ENCODE results near the gene PLB1. TPM values are rescaled to one million over a fixed set of nuclear protein-coding genes. Genes with fewer than 3 reads are reported as not detected.

PLB1 gene
- total RNA-seq, 1 donor from 2014 or later = 0.64 TPM

DNA sequence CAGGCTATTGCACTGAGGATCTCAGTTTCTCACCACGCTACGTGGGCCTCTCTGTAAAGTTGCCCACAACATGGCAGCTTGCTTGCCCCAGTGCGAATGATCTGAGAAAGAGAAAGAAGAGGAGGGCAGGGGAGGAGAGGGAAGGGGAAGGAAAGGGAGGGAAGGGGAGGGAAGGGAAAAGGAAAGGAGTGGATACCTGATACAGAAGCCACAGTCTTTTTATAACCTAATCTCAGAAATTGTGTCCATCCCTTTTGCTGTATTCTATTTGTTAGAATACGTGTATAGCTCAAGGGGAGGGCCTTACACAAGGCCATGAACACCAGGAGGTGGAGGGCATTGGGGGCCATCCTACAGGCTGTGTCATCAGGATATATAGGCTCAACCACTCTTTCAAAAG, 177.5 kb downstream of the PLB1 start:
- no peaks in the 10 kb centered on the region for H3K4me1 Mint-ChIP-seq
- CTCF ChIA-PET = no interaction called here
- no peak overlapping the region for H3K4me3 Mint-ChIP-seq
- intact Hi-C loops (cut with micrococcal nuclease) = no loop called here
- no peaks in the 10 kb centered on the region for H3K36me3 Mint-ChIP-seq (ENCODE audit: low read depth)
- DNase-seq (no peak), ATAC-seq (ENCODE audit: low read depth) (no peak)
- H3K27me3 Mint-ChIP-seq = no peaks in the 10 kb centered on the region
- POLR2A ChIA-PET = no interaction called here
- TF ChIP-seq, protein P1, sequence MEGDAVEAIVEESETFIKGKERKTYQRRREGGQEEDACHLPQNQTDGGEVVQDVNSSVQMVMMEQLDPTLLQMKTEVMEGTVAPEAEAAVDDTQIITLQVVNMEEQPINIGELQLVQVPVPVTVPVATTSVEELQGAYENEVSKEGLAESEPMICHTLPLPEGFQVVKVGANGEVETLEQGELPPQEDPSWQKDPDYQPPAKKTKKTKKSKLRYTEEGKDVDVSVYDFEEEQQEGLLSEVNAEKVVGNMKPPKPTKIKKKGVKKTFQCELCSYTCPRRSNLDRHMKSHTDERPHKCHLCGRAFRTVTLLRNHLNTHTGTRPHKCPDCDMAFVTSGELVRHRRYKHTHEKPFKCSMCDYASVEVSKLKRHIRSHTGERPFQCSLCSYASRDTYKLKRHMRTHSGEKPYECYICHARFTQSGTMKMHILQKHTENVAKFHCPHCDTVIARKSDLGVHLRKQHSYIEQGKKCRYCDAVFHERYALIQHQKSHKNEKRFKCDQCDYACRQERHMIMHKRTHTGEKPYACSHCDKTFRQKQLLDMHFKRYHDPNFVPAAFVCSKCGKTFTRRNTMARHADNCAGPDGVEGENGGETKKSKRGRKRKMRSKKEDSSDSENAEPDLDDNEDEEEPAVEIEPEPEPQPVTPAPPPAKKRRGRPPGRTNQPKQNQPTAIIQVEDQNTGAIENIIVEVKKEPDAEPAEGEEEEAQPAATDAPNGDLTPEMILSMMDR (IDR thresholded peaks at IDR 0.05) = no peak
- H3K27ac Mint-ChIP-seq = no peak overlapping the region
- H3K9me3 Mint-ChIP-seq = peaks cover 11% of the 10 kb centered on the region

DNA sequence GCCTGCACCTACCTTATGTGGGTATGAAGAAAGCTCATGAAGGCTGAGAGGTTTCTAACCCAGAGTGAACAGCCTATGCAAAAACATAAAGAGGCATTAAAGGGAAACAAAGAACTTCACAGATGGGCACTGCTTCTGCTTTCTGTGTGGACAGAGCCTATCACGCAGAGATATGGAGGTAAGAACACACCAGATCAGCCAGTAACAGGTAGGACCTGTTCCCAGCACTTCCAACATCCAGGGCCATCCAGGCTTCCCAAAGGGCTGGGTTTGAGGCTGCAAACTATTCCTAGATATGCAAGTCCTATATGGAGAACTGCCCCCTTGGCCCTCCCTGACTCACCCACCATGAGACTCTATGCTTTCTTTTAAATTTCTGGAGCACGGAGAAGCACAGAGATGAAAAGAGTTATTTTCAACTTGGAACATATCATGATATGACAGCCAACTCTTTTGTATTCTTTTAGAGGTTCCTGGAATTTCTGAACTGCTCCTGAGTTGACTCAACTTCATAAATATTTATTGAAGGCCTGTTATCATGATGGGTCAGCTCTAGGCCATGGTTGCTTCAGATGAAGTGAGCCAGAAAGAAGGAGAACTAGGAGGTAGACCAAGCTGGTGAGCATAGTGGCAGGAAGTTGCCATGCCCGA, 178.3 kb downstream of the PLB1 start:
- DNase-seq (no peak), ATAC-seq (ENCODE audit: low read depth) (no peak)
- ChIA-PET CTCF (no interaction called here), POLR2A (no interaction called here)
- H3K4me1 Mint-ChIP-seq = no peaks in the 10 kb centered on the region
- no peaks in the 10 kb centered on the region for H3K27me3 Mint-ChIP-seq
- intact Hi-C loops (cut with micrococcal nuclease) = no loop called here
- no peaks in the 10 kb centered on the region for H3K36me3 Mint-ChIP-seq (ENCODE audit: low read depth)
- TF ChIP-seq, protein P1 (IDR thresholded peaks at IDR 0.05) = no peak
- H3K27ac Mint-ChIP-seq = no peak overlapping the region
- peaks cover 11% of the 10 kb centered on the region for H3K9me3 Mint-ChIP-seq
- H3K4me3 Mint-ChIP-seq = no peak overlapping the region

DNA sequence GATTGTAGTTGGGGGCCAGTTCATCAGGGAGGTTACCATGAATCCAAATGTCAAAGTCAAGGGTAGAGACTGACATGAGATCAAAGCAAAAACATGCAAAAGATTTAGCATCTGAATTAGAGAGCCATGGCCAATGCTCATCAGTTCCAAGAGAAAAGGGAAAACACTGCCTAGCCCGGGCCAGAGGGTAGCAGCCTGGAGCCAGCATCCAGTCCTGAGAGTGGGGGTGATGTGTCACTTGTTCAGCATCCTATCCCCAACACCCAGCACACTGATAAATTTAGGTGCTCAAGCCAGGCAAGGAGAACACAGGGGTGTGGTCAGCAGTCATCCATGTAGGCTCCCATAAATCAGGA, 178.8 kb downstream of the PLB1 start:
- ChIA-PET CTCF (no interaction called here), POLR2A (no interaction called here)
- Mint-ChIP-seq H3K4me3 (no peak overlapping the region), H3K4me1 (no peaks in the 10 kb centered on the region), H3K27ac (no peak overlapping the region), H3K36me3 (ENCODE audit: low read depth) (no peaks in the 10 kb centered on the region), H3K27me3 (no peaks in the 10 kb centered on the region), H3K9me3 (peaks cover 11% of the 10 kb centered on the region)
- DNase-seq (no peak), ATAC-seq (ENCODE audit: low read depth) (no peak)
- TF ChIP-seq, protein P1 (IDR thresholded peaks at IDR 0.05) = no peak
- intact Hi-C loops (cut with micrococcal nuclease) = no loop called here

DNA sequence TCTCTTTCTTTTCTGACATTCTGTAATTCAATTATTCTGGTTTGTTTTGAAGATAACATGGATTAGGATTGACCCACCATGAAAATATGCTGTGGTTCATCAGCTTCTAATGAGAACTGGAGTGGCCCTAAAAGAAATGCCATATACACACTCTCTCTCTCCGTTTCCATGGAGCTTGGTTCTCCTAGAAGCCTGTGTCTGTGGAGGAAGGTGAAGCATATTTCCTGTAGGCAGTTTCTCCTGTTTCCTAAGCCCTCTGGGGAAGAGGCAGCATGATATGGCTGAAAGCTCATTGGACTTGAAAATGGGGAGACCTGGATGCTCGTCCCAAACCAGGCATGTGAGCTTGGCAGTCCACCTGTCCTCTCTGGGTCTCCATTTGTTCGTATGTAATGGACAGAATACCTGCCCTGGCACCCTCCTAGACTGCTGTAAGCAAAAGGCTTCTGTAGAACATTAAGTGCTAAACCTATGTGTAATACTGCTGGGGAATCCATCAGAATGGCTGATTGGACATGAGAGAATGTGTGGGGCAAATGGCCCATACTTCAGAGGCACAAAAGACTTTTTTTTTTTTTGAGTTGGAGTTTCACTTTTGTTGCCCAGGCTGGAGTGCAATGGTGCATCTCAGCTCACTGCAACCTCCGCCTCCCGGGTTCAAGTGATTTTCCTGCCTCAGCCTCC, 180.4 kb downstream of the PLB1 start:
- no peaks in the 10 kb centered on the region for H3K36me3 Mint-ChIP-seq (ENCODE audit: low read depth)
- ChIA-PET CTCF (no interaction called here), POLR2A (no interaction called here)
- TF ChIP-seq, protein P1 (IDR thresholded peaks at IDR 0.05) = no peak
- peaks cover 11% of the 10 kb centered on the region for H3K9me3 Mint-ChIP-seq
- DNase-seq (no peak), ATAC-seq (ENCODE audit: low read depth) (no peak)
- intact Hi-C loops (cut with micrococcal nuclease) = no loop called here
- no peaks in the 10 kb centered on the region for H3K27me3 Mint-ChIP-seq
- H3K4me3 Mint-ChIP-seq = no peak overlapping the region
- H3K4me1 Mint-ChIP-seq = peaks cover 7% of the 10 kb centered on the region
- no peak overlapping the region for H3K27ac Mint-ChIP-seq

DNA sequence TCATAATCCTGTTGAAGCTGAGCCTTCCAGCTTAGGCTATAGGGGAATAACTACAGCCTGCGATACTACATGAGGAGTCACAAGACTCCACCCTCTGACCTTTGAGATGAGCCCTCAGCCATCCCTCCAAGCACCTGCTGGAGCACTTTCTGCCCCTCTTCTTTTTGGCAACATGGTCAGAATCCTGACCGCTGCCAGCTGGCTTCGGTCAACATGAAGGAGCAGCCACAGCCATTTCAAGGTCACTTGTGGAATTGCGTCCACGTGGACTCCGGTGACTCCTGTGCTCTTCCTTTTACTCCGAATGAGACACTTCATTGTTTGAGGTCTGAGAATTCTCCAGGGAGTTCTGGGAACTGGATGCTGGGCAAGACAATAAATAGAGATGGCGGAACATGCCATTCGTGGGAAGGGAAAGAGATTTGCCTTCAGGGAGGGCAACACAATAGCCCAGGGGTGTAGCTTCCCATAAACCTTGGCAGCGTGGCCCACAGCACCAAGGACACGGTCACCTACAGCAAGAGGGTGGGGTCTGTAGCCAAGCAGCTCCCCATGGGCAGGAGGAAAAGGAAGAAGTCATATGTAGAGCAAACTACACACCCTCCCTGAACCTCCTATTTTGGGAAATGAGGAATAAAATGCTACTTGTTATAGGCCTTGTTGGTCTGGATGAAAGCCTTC, 182.5 kb downstream of the PLB1 start:
- Mint-ChIP-seq H3K4me3 (no peak overlapping the region), H3K27me3 (no peaks in the 10 kb centered on the region), H3K9me3 (peaks cover 3% of the 10 kb centered on the region), H3K36me3 (ENCODE audit: low read depth) (no peaks in the 10 kb centered on the region), H3K4me1 (peaks cover 14% of the 10 kb centered on the region), H3K27ac (no peak overlapping the region)
- intact Hi-C loops (cut with micrococcal nuclease) = no loop called here
- TF ChIP-seq, protein P1 (IDR thresholded peaks at IDR 0.05) = no peak
- POLR2A ChIA-PET = no interaction called here
- ATAC-seq (ENCODE audit: low read depth) (no peak), DNase-seq (no peak)
- CTCF ChIA-PET = no interaction called here
